ENCODE data around the gene ARNT2.

- no peak for TF ChIP-seq POLR2A (IDR thresholded peaks at IDR 0.05; ENCODE audit: low read depth, low read length)
- TF ChIP-seq POLR2AphosphoS5 (IDR thresholded peaks at IDR 0.05; ENCODE audit: low read depth, low read length), result no peak
- no peak for TF ChIP-seq SPI1 (IDR thresholded peaks at IDR 0.05; ENCODE audit: low read depth, low read length)
- no peak for TF ChIP-seq PAX5 (IDR thresholded peaks at IDR 0.05; ENCODE audit: insufficient read depth, low read length, severe bottlenecking)
- no peak for TF ChIP-seq TAF1 (IDR thresholded peaks at IDR 0.05; ENCODE audit: low read depth, low read length)
- no peak for TF ChIP-seq POU2F2 (IDR thresholded peaks at IDR 0.05; ENCODE audit: low read depth, low read length)
These were observed 37.5 kb downstream of the ARNT2 start for GRCh38 chr15:80441714-80442113.
